ENCODE results near the gene ZC3H7B.

ZC3H7B gene

DNA sequence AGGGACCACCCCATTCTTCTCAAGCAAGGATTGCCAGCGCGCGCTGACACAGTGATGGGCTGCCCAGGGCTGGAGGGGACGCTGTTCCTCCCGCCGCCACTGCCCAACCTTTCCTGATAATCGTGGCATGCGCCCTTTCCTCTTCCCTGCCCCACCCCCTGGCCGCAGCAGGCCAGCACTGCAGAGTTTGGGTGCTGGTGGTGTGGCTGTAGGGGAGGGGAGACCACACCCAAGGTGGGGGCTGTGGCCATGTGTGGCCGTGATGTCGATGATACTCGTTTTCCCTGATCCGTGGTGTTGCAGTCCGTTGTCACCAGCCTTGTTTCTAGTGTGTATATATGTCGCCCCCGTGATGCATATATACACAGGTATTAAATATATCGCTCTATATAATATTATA is 57.6 kb downstream of the ZC3H7B start:
- no peak for DNase-seq

DNA sequence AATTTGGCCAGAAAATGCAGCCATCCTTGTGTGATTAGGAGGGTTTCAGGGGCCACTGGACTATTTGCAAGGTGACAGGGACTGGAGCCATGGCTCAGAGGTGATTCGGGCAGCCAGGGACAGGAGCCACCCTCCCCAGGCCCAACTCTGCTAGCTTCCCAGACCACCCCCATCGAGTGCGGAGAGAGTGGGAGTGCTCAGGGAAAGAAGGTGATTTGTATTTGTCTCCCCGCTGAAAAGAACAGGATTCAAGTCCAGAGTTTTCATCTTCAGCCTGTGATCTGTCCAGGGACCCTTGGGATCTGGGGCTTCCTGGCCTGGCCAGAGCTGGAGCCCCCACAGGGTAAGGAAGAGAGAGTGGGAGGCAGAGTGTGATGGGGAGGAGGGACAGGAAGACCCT is 58.1 kb downstream of the ZC3H7B start:
- no peak for DNase-seq

DNA sequence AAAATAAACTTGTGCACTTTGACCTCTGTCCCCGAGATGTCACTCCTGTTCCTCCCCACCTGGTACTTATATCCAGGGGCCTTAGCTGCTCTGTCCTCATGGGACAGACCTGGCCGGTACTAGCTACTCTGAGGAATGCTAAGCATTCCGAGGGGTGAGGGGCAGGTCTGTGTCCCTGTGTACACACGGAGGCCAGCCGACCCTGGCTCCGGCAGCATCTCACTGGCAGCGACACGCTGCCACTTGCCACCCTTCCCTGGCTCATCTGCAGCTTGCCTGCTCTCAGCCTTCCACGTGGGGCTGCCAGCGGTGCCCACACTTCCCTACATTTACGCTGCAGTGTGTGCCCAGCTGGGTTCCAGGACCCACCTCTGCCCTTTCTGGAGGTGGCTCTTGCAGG is 58.8 kb downstream of the ZC3H7B start:
- no peak for DNase-seq

DNA sequence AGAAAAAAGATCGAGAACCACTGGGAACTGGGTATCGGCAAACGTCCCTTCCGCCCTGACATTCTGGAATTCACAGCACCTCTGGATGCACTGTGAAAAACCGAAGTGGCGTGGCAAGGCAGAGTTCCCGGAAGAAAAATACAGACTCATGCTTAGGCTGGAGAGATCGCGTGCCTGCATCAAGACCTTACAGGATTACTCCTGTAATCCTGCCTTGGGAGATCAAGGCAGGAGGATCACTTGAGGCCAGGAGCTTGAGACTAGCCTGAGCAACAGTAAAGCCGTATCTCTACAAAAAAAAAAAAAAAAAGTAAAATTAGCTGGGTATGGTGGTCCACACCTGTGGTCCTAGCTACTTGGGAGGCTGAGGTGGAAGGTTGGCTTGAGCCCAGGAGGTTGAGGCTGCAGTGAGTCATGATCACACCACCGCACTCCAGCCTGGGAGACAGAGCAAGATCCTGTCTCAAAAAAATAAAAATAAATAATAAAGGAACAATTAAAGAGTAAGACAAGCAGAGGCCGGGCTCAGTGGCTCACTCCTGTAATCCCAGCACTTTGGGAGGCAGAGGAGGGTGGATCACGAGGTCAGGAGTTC is 60.5 kb downstream of the ZC3H7B start:
- DNase-seq = no peak

DNA sequence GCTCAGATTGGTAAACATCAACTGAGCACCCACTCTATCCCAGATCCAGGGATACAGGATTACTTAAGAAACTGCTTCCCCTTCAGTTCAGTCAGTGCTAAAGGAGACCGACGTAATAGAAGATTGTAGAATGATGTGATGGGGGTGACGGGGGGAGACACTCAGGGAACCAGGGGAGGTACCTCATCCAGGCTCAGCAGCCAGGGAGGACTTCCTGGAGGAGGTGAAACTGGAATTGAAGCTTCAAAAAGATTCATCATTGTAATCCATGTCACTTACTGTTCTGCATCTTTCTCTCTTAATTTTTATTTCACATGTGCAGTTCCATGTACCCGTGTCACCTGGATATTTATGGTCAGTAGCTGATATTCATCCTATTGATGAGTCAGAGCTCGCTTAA is 61.3 kb downstream of the ZC3H7B start:
- no peak for DNase-seq

DNA sequence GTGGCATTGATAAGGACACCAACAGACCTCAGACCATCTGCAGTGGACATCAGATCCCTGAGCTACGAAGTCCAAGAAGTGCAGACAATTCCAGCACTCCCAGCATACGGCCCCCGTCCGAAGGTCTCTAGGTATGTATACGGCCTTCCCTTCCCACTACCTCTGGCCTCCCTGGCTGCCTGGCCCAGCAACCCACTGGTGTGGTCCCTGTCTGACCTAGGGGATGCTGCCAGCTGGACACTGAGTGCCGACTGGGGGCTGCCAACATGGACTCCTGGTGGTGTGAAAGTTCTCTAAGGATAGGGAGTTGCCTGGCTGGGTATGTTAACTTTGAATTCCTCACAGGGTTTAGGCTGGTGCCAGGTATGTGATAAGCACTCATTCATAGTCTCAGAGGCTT is 62.9 kb downstream of the ZC3H7B start:
- no peak for DNase-seq

DNA sequence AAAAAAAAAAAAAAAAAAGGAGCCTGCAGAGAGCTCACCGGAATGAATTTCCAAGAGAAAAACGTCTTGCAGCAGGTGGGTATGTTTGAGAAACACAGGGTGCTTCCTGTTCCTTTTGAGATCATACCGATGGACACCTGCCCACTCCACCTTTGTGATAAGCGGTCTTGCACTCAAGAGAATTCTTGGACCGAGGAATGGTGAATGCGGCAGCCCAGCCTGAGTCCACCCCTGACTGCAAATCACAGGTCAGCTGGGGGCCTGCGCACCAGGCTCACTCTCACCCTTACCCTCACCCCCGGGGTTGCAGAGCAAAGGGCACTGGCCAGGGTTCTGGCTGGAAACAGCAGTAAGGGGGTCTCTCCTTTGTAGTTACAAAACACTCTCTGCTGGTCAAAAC is 63.6 kb downstream of the ZC3H7B start:
- DNase-seq = no peak

DNA sequence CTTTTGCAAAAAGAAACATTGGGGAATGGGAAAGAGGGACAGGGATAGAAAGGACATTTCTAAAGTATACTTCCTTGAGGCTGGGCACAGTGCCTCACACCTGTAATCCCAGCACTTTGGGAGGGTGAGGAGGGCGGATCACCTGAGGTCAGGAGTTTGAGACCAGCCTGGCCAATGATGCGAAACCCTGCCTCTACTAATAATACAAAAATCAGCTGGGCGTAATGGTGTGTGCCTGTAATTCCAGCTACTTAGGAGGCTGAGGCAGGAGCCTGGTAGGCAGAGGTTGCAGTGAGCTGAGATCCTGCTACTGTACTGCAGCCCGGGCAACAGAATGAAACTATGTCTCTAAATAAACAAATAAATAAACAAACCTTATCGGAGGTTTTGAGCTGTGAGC is 64.1 kb downstream of the ZC3H7B start:
- DNase-seq = no peak

DNA sequence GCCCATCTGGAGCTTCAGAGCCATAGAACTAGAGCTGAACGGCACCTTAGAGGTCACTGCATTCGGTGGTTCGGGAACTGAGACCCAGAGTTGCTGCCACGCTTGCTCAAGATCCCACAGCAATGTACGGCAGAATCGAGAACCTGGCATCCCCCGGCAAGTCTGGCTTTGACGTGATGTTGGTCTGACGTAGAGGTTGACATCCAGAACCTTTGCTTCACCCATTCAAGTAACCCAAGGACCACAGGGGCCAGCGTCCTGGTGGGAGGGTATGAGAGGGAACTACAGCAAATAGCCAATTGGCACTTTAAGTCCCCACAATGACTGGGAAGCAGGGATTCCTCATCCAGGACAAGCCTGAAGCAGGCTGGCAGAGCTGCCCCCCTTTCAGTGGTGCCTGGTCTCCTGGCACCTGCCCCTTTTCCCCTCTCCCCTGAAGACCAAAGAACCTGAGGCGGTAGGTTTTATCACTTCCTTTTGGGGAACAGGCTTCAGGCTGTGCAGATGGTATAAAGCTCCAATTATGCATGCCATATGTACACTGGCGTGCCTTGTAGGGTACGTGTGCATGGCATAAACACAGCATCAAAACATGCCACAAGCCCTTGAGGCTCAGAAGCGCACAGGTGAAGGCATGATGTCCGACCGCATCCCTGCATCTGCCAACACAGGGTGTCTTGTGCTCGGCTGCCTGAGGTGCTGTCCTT is 65.2 kb downstream of the ZC3H7B start:
- DNase-seq = no peak

DNA sequence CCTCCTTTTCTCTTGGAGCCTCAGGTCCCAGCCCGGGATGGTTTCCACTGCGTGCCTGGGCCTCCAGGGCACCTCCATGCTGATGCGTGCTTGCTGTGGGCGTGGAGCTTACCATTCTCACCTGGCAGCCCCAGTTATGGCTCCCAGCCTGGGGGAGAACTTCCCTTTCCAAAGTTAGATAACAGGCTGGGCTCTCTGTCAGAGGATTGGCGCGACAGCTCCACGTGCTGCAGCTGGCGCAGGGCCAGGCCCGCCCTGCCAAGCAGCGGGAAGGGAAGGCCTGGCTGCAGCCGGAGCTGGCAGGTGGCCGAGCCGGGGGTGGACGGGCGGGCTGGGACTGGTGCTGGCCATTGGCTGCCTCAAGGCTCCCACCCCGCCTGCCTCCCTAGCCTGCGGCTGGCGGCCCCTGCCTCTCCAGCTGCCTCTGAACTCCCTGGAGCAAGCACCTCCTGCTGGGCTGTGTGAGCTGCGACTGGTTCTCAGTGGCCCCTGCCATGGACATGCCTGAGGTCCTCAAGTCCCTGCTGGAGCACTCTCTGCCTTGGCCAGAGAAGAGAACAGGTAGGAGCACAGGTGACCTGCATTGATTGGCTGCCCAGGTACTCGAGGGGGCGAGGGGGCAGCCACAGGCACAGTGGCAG is 65.8 kb downstream of the ZC3H7B start:
- DNase-seq = peak; percentile 87

DNA sequence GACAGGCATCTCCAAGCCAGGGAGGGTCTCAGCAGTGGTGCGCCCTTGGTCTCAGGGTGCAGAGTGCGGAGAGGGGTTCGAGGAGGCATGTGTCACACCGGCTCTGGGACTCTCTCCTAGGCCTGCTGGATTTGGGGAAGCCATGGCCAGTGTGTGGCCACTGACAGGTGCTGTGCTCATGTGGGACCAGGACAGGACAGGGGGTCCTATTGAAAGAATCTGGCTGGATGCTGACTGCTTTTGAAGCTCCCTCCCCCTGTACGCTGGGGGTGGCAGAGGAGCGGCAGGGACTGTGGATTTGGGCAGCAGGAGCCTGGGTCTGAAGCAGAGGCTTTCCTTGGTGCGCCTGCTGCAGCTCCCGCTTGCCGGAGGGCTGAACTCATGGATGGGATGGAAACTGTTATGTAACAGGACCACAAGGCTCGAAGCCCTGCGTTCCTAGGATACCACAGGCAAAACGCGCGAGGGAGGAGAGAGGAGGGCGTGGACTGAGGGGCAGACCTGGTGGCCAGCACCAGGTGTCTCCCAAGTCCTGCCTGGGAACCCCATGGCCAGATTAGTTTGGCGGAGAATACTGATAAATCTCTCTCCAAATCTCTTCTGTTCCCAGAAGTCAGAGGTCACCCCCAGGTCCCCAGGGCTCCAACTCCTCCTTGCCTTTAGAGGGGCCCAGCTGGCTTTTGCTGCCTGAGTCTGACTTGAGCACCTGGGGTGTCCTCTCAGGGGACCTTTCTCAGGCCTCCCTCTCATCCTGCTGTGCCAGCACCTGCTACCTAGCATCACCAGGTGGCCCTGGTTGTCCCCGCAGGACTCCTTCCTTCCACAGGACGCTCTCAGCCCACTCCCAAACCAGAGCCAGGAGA is 66.6 kb downstream of the ZC3H7B start:
- no peak for DNase-seq

DNA sequence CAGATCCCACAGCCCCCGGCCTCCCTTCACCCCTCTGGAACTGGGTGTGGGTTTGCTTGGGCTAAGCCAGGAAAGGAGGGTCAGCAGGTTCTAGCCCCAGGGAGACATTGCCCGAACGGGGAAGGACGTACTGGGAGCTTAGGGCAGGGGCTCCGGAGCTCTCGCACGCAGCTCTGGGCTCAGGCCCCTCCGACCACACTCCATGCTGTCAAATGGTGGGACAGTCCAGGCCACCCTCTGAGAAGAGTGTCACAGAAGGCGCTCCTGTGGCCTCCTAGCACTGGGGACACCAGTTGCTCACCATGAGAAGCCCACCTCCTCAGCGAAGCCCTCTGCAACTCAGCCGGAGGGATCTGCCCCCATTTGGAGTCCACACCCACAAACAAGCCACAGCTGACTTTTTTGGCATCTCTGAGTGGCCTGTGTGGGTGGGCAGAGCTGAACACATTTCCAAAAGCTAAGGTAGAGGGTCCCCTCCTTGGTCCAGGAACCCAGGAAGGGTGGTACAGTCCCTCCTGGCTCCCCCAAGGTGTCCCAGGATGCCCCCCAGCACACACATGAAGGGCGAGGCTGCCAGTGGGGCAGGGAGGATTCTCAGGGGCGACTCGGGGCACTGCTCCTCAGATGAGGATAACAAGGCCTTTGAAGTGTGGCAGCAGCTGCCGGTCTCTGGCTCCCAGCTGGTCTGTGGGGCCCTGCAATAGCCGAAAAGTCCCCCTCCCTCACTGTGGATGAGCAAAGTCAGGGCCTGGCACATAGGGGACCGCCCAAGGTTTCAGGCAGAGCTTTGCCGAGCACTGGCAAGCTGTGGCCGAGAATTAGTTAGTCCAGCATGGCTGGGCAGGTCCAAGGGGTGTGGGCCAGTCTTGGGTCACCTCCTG is 67.5 kb downstream of the ZC3H7B start:
- no peak for DNase-seq

DNA sequence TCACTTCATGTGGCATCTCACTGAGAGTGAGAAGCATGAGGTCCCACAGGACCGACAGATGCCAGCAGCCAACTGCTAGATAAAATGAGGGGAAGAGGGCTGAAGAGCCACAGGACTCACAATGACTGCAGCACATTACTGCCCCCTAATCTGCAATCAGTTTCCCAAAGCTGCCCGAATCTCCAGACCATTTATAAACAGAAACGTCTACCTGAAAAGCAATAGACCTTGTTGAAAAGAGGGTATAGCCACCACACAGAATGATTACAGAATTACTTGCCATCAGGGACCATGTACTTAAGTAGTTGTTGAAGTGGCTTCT is 68.1 kb downstream of the ZC3H7B start:
- no peak for DNase-seq

DNA sequence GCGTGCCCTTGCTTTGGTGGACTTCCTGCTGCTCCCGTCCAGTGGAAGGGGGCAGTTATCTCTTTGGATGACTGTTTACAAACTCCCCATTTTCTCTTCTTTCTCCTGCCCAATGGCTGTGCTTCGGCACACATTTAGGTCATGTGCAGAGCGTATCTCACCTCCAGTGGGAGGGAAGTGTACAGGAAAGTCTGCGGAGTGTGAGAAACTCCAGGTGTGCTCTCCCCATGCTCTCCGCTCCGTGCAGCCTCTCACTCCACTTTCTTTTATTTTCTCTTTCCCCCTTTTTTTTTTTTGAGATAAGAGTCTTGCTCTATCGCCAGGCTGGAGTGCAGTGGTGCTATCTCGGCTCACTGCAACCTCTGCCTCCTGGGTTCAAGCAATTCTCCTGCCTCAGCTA is 68.5 kb downstream of the ZC3H7B start:
- DNase-seq = no peak

DNA sequence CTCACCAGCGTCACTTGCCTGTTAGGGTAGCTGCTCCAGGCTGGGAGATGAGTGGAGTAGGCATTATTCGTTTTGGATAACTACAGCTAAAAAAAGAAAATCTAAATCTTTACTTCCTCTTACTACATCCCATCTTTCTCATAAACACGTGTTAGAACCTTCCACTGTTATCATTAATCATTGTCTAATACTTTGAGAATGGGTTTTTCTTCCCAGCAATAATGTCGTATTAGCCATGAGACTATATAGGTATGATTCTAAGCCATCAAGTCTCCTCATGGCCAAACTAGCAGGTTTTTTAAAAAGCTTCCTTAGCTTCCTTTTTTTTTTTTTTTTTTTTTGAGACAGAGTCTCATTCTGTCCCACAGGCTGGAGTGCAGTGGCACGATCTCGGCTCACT is 76.5 kb downstream of the ZC3H7B start:
- no peak for DNase-seq

DNA sequence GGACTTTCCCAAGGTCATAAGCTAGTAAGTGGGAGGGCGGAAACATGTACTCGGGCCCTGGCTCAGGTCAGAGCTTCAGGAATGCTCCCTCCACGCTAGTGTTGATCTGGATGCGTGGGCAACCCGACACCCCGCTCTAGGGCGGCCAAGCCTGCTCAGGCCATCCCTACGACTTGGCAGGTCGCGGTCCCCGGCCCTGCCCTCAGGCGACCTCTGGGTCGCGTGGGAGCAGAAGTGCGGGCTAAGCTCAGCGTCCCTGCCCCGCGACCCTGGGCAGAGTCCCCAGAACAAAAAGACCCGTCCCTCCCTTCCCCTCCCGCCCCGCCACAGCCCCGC is 79.6 kb downstream of the ZC3H7B start:
- DNase-seq = no peak

DNA sequence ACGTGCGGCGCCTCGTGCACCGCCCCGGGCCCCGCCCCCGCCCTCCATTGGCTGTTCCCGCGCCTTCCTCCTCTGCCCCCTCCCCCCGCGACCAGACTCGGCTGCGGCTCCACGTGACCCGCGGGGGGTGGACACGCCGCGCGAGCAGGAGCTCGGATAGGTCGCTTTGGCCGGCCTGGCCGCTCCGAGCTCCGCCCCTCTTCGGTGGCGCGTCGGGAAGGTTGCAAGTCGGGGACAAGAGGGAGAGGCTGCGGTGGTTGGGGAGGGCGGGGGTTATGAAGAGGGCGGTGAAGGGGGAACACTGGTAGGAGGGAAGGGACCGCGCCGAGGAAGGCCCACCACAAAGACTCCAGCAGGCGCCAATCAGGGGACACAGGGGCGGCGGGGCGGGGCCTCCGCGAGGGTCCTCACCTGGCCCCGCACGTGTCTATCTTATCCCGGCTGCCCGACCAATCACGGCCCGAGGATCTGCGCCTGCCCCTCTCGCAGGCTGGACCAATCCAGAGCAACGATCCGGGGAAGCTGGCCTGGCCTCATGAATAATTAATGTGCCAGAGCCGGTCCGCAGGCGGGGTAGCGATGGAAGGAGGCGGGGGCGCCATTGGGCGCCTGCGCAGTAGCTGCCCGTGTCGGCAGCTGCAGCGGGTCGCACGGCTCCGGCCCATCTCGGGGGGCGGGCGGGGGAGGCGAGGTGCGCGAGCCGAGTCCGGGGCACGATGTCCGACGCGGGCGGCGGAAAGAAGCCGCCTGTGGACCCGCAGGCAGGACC is 80.2 kb downstream of the ZC3H7B start, which contains the start of gene TEF:
Gene TEF, plus strand, starts transcription at position 614 of the 769 bp plus-strand sequence. Its CDS starts 103 bp downstream, at position 717.
- peak; percentile 94 for DNase-seq

DNA sequence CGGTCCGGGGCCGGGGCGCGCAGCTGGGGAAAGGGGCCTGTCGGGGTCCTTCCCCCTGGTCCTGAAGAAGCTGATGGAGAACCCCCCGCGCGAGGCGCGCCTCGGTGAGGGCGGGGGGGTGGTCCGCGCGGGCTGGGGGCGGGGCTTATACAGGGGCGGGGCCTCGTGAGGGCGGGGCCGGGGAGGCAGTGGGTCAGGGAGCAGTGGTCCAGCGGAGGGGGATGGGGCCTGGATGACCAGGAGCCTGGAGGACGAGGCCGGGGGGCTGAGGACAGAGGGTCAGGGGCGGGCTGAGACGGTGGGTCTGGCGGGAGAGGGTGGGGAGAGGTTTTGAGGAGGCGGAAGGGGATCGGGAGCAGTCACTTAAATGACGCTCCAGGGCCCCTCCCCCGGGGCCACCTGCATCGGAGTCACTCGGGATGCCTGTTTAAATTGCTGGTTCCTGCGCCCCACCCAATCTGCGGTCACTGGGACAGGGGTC is 80.8 kb downstream of the ZC3H7B start:
- DNase-seq = no peak

DNA sequence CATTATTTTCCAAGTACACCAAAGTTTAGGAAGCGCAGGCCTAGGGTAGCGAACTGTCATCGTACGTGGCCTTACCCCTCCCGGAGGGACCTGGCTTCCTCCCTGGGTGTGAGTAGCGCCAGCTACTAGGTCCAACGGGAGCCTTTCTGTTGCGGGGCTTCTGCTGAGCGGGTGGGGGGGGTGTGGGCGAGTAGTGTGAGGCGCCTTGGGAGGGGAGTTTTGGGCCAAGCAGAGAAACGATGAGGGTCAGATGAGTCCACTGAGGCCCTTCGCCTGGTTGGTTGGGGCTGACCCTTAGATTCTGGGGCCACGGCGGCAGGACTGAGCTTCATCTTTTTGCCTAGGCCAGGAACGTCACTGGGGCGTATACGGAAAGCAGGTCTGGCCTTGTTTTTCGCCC is 81.3 kb downstream of the ZC3H7B start:
- DNase-seq = no peak

DNA sequence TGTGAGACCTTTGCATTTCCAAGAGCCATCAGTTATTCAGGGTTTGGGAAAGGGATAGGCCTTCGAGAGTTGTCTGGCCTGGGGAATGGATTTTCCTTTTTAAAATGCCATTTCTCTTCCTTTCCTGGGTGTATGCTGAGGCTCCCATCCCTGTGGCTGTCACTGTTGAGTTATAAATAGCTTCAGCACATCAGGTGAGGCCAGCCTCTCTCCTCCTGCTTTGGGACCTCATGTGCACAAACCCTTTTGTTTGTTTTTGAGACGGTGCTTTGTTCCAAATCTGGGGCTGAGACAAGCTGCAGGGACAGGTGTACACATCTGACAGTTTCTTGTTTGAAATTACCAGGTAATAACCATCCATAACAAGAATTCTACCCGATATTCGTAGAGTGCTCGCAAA is 81.8 kb downstream of the ZC3H7B start:
- no peak for DNase-seq

DNA sequence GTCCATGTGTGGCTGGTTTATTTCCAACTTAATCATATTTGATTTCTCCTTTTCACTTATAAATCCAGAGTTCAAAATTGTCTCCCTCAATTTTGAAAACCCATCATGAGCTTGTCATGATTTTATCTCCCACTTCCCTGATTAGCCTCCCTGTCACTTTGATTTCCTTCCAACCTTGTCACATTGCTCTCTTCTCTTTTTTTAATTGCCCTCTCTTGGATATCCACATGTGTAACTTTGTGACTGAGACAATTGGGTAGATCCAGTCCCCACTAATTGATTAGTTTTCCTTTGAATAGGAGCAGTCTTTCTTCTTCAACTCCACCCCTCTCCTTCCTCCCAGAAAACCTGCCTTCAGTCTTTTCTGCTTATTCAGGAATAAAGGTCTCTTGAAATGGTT is 82.8 kb downstream of the ZC3H7B start:
- no peak for DNase-seq

DNA sequence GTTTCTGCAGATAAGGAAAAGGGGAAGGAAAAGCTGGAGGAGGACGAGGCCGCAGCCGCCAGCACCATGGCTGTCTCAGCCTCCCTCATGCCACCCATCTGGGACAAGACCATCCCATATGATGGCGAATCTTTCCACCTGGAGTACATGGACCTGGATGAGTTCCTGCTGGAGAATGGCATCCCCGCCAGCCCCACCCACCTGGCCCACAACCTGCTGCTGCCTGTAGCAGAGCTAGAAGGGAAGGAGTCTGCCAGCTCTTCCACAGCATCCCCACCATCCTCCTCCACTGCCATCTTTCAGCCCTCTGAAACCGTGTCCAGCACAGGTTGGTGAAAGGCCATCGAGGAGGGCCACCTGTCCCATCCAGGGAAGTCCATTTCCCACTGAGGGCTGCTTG is 86.0 kb downstream of the ZC3H7B start:
- DNase-seq = no peak

Measured in NCI-H446 treated with DMSO at 0.1 percent for 48 hours (cell line).